Measurements from ENCODE around the gene ASXL3.
A peak's percentile ranks its signal among the peaks of the same experiment; 100 is the strongest.

ASXL3 gene

GRCh38 chr18:33596178-33596854 is 18.3 kb downstream of the ASXL3 start:
- peak overlapping the region in 1 of 2 donors; percentile 4 for H3K27ac ChIP-seq
- peaks cover 0 to 17% (median 6%) of the 10 kb centered on the region in 4 donors for H3K4me1 ChIP-seq
- no peaks in the 10 kb centered on the region for H3K27me3 ChIP-seq
- H3K9me3 ChIP-seq: no peaks in the 10 kb centered on the region
- no peak for DNase-seq
- no peaks in the 10 kb centered on the region for H3K36me3 ChIP-seq
- TF ChIP-seq CTCF (IDR thresholded peaks at IDR 0.05): no peak
- H3K4me3 ChIP-seq: no peak overlapping the region
- intact Hi-C loops (cut with DNase I; ENCODE audit: low total_unique reads): no loop called here

- intact Hi-C loops (cut with DNase I; ENCODE audit: low total_unique reads): no loop called here
- Histone ChIP-seq H3K9me3 (no peaks in the 10 kb centered on the region), H3K27me3 (no peaks in the 10 kb centered on the region), H3K27ac (no peak overlapping the region), H3K4me1 (peaks cover 0 to 18% (median 5%) of the 10 kb centered on the region in 4 donors), H3K4me3 (no peak overlapping the region), H3K36me3 (no peaks in the 10 kb centered on the region)
- no peak for DNase-seq
- TF ChIP-seq CTCF (IDR thresholded peaks at IDR 0.05): no peak
Observed at GRCh38 chr18:33600846-33601245, 22.8 kb downstream of the ASXL3 start.

- peaks cover 0 to 7% (median 0%) of the 10 kb centered on the region in 4 donors for H3K4me1 ChIP-seq
- TF ChIP-seq CTCF (IDR thresholded peaks at IDR 0.05): no peak
- H3K9me3 ChIP-seq: no peaks in the 10 kb centered on the region
- DNase-seq: no peak
- H3K36me3 ChIP-seq: no peaks in the 10 kb centered on the region
- no peak overlapping the region for H3K27ac ChIP-seq
- H3K4me3 ChIP-seq: no peak overlapping the region
- no peaks in the 10 kb centered on the region for H3K27me3 ChIP-seq
- intact Hi-C loops (cut with DNase I; ENCODE audit: low total_unique reads): no loop called here
Observed at GRCh38 chr18:33603454-33603853, 25.4 kb downstream of the ASXL3 start.

GRCh38 chr18:33605250-33605649 is 27.2 kb downstream of the ASXL3 start:
- no peak overlapping the region for H3K4me3 ChIP-seq
- TF ChIP-seq CTCF (IDR thresholded peaks at IDR 0.05): no peak
- no peak overlapping the region for H3K27ac ChIP-seq
- no peaks in the 10 kb centered on the region for H3K27me3 ChIP-seq
- H3K9me3 ChIP-seq: no peaks in the 10 kb centered on the region
- peaks cover 0 to 7% (median 0%) of the 10 kb centered on the region in 4 donors for H3K4me1 ChIP-seq
- intact Hi-C loops (cut with DNase I; ENCODE audit: low total_unique reads): no loop called here
- DNase-seq: no peak
- H3K36me3 ChIP-seq: no peaks in the 10 kb centered on the region

GRCh38 chr18:33606621-33607020 is 28.6 kb downstream of the ASXL3 start:
- intact Hi-C loops (cut with DNase I; ENCODE audit: low total_unique reads): no loop called here
- Histone ChIP-seq H3K36me3 (no peaks in the 10 kb centered on the region), H3K4me3 (no peak overlapping the region), H3K4me1 (peaks cover 0 to 7% (median 0%) of the 10 kb centered on the region in 4 donors), H3K27me3 (no peaks in the 10 kb centered on the region), H3K27ac (no peak overlapping the region), H3K9me3 (no peaks in the 10 kb centered on the region)
- no peak for TF ChIP-seq CTCF (IDR thresholded peaks at IDR 0.05)
- no peak for DNase-seq
